HEK293 (cell line): ENCODE results near the gene ANKRD30A.

Source experiments
- CTCF ChIA-PET: fragments of 350-600 bp; formaldehyde crosslinking; extraction: SDS; loops from one replicate; lab custom pipeline; 2021; ENCODE audit warnings: antibody characterized with exemption; lab: Yijun Ruan, JAX
- POLR2A ChIA-PET: fragments of 300-600 bp; formaldehyde crosslinking; extraction: SDS; loops from one replicate; lab custom pipeline; 2020; ENCODE audit warnings: antibody characterized with exemption, inconsistent platforms; lab: Yijun Ruan, JAX
- H3K27ac ChIP-seq: fragments of 200-500 bp; sonication (Bioruptor generic); 2 replicates; pipeline ENCODE4 v1.5.1; 2014; ENCODE audit warnings: low read depth, low read length, control low read depth, inconsistent platforms; ENCODE audit errors: extremely low read depth
- H3K36me3 ChIP-seq, 2 experiments: fragments of 200-500 bp in 1 of 2; sonication (Bioruptor generic) in 1 of 2; 1 replicate in 1 of 2; 2 replicates in 1 of 2; pipeline ENCODE4 v1.5.1; 2014 to 2017; ENCODE audit warnings: inconsistent platforms in 2 of 2, low read length in 2 of 2; ENCODE audit not compliant: control insufficient read depth in 2 of 2, insufficient read depth in 1 of 2
- H3K4me1 ChIP-seq: fragments of 200-500 bp; sonication (Bioruptor generic); 2 replicates; pipeline ENCODE4 v1.5.1; 2014; ENCODE audit warnings: mild to moderate bottlenecking, low read length, inconsistent platforms; ENCODE audit not compliant: control insufficient read depth, insufficient read depth
- H3K4me3 ChIP-seq: 2 replicates; pipeline ENCODE4 v1.5.1; 2011; ENCODE audit warnings: low read depth, mild to moderate bottlenecking, control low read depth, low read length, moderate library complexity
- H3K9me3 ChIP-seq: fragments of 200-500 bp; sonication (Bioruptor generic); 2 replicates; pipeline ENCODE4 v1.5.1; 2014; ENCODE audit warnings: low read depth, low read length, inconsistent platforms; ENCODE audit not compliant: control insufficient read depth, insufficient read depth
- GLI4 ChIP-seq: fragments of 450-650 bp; formaldehyde crosslinking; IDR thresholded peaks from 2 replicates; pipeline ENCODE4 v1.5.1; 2016; ENCODE audit warnings: missing biosample characterization, missing genetic modification characterization
- MEIS1 ChIP-seq: sonication (generic); formaldehyde crosslinking; IDR thresholded peaks from 2 replicates; pipeline ENCODE4 v1.8.1; 2022; ENCODE audit warnings: missing genetic modification reagents, mild to moderate bottlenecking, borderline replicate concordance
- MYNN ChIP-seq: fragments of 450-650 bp; formaldehyde crosslinking; IDR thresholded peaks from 2 replicates; pipeline ENCODE4 v1.5.1; 2016; ENCODE audit warnings: missing biosample characterization, missing genetic modification characterization, borderline replicate concordance
- PRDM1 ChIP-seq: fragments of 450-650 bp; formaldehyde crosslinking; IDR thresholded peaks from 2 replicates; pipeline ENCODE4; 2016; ENCODE audit warnings: missing biosample characterization, missing genetic modification characterization
- REST ChIP-seq: fragments of 450-650 bp; formaldehyde crosslinking; IDR thresholded peaks from 2 replicates; pipeline ENCODE4 v1.5.1; 2016; ENCODE audit warnings: missing biosample characterization, missing genetic modification characterization
- SCRT2 ChIP-seq: fragments of 450-650 bp; formaldehyde crosslinking; IDR thresholded peaks from 2 replicates; pipeline ENCODE4 v1.5.1; 2016; ENCODE audit warnings: missing biosample characterization, missing genetic modification characterization
- SP2 ChIP-seq: fragments of 450-650 bp; formaldehyde crosslinking; IDR thresholded peaks from 2 replicates; pipeline ENCODE4 v1.5.1; 2016; ENCODE audit warnings: missing biosample characterization, missing genetic modification characterization
- ZBTB10 ChIP-seq: fragments of 450-650 bp; formaldehyde crosslinking; IDR thresholded peaks from 2 replicates; pipeline ENCODE4 v1.5.1; 2016; ENCODE audit warnings: missing biosample characterization, missing genetic modification characterization
- ZBTB26 ChIP-seq: fragments of 450-650 bp; formaldehyde crosslinking; optimal IDR thresholded peaks from 2 replicates; pipeline ENCODE3; 2016; ENCODE audit warnings: missing biosample characterization, mild to moderate bottlenecking, missing genetic modification characterization
- ZFP37 ChIP-seq: fragments of 450-650 bp; formaldehyde crosslinking; IDR thresholded peaks from 2 replicates; pipeline ENCODE4 v1.5.1; 2016; ENCODE audit warnings: missing biosample characterization, missing genetic modification characterization
- ZNF214 ChIP-seq: fragments of 450-650 bp; formaldehyde crosslinking; IDR thresholded peaks from 2 replicates; pipeline ENCODE4 v1.5.1; 2017; ENCODE audit warnings: missing biosample characterization, mild to moderate bottlenecking, missing genetic modification characterization, borderline replicate concordance
- ZNF239 ChIP-seq: fragments of 450-650 bp; formaldehyde crosslinking; IDR thresholded peaks from 2 replicates; pipeline ENCODE4 v1.5.1; 2016; ENCODE audit warnings: missing biosample characterization, missing genetic modification characterization
- ZNF274 ChIP-seq, 2 experiments: fragments of 200-500 bp in 1 of 2; fragments of 450-650 bp in 1 of 2; sonication (Bioruptor generic) in 1 of 2; formaldehyde crosslinking in 1 of 2; IDR thresholded peaks; 2 replicates each; pipeline versions ENCODE4 v1.5.1 to v1.6.1; 2014 to 2016; ENCODE audit warnings: borderline replicate concordance in 1 of 2, inconsistent platforms in 1 of 2, low read length in 1 of 2, missing biosample characterization in 1 of 2, missing genetic modification characterization in 1 of 2
- ZNF341 ChIP-seq: fragments of 450-650 bp; formaldehyde crosslinking; IDR thresholded peaks from 2 replicates; pipeline ENCODE4; 2016; ENCODE audit warnings: low read depth, missing biosample characterization, missing genetic modification characterization
- ZNF423 ChIP-seq: fragments of 450-650 bp; formaldehyde crosslinking; IDR thresholded peaks from 2 replicates; pipeline ENCODE4 v1.5.1; 2016; ENCODE audit warnings: missing biosample characterization, missing genetic modification characterization
- ZNF449 ChIP-seq: fragments of 450-650 bp; formaldehyde crosslinking; IDR thresholded peaks from 2 replicates; pipeline ENCODE4 v1.5.1; 2017; ENCODE audit warnings: missing biosample characterization, mild to moderate bottlenecking, missing genetic modification characterization, moderate library complexity
- ZNF544 ChIP-seq: fragments of 450-650 bp; formaldehyde crosslinking; IDR thresholded peaks from 2 replicates; pipeline ENCODE4 v1.5.0; 2017; ENCODE audit warnings: missing biosample characterization, missing genetic modification characterization
- ZNF548 ChIP-seq: fragments of 450-650 bp; formaldehyde crosslinking; IDR thresholded peaks from 2 replicates; pipeline ENCODE4 v1.5.1; 2016; ENCODE audit warnings: missing biosample characterization, missing genetic modification characterization
- ZNF626 ChIP-seq: fragments of 450-650 bp; sonication (Bioruptor Pico); formaldehyde crosslinking; IDR thresholded peaks from 2 replicates; pipeline ENCODE4 v1.5.1; 2018; ENCODE audit warnings: missing biosample characterization, missing genetic modification characterization, inconsistent platforms
- ZNF629 ChIP-seq: fragments of 450-650 bp; formaldehyde crosslinking; IDR thresholded peaks from 2 replicates; pipeline ENCODE4 v1.5.1; 2017; ENCODE audit warnings: missing biosample characterization, missing genetic modification characterization
- ZNF654 ChIP-seq: fragments of 450-650 bp; formaldehyde crosslinking; IDR thresholded peaks from 2 replicates; pipeline ENCODE4 v1.5.1; 2016; ENCODE audit warnings: low read depth, missing biosample characterization, missing genetic modification characterization
- ZNF777 ChIP-seq: fragments of 450-650 bp; formaldehyde crosslinking; IDR thresholded peaks from 2 replicates; pipeline ENCODE4 v1.5.1; 2017; ENCODE audit warnings: missing biosample characterization, missing genetic modification characterization, borderline replicate concordance
- ZNF791 ChIP-seq: fragments of 450-650 bp; formaldehyde crosslinking; IDR thresholded peaks from 2 replicates; pipeline ENCODE4 v1.5.1; 2016; ENCODE audit warnings: missing biosample characterization, missing genetic modification characterization
- ZSCAN4 ChIP-seq: fragments of 450-650 bp; formaldehyde crosslinking; IDR thresholded peaks from 2 replicates; pipeline ENCODE4 v1.5.1; 2017; ENCODE audit warnings: missing biosample characterization, missing genetic modification characterization
- ZXDB ChIP-seq: fragments of 450-650 bp; formaldehyde crosslinking; IDR thresholded peaks from 2 replicates; pipeline ENCODE4 v1.5.1; 2016; ENCODE audit warnings: missing biosample characterization, missing genetic modification characterization

The ANKRD30A gene

GRCh38 chr10:37220866-37221265 lies 95.5 kb downstream of the ANKRD30A start:
- no peak overlapping the region for H3K4me3 ChIP-seq
- CTCF ChIA-PET: no interaction called here
- H3K36me3 ChIP-seq: no peaks in the 10 kb centered on the region
- H3K27ac ChIP-seq: no peak overlapping the region
- POLR2A ChIA-PET: no interaction called here
- no peak for TF ChIP-seq ZSCAN4
- TF ChIP-seq PRDM1 (tag by site-specific recombination): no peak
- no peak for TF ChIP-seq ZNF777 (tag by site-specific recombination)
- TF ChIP-seq ZNF548 (tag by site-specific recombination): no peak
- TF ChIP-seq ZNF626 (tag by site-specific recombination): no peak
- TF ChIP-seq GLI4 (tag by site-specific recombination): no peak
- TF ChIP-seq MEIS1 (CRISPR knock-in tag): no peak
- no peak for TF ChIP-seq ZNF239
- TF ChIP-seq REST (tag by site-specific recombination): no peak
- TF ChIP-seq, all 188 proteins: peak for 0
- no peaks in the 10 kb centered on the region for H3K4me1 ChIP-seq
- H3K9me3 ChIP-seq: no peaks in the 10 kb centered on the region

GRCh38 chr10:37222046-37222445 lies 96.6 kb downstream of the ANKRD30A start:
- H3K36me3 ChIP-seq: no peaks in the 10 kb centered on the region
- no peak for TF ChIP-seq ZNF544 (tag by site-specific recombination)
- no peak for TF ChIP-seq ZBTB10 (tag by site-specific recombination)
- no peak for TF ChIP-seq ZFP37
- TF ChIP-seq ZNF449: no peak
- no peak for TF ChIP-seq ZNF341 (tag by site-specific recombination)
- TF ChIP-seq ZNF214 (tag by site-specific recombination): no peak
- no peak for TF ChIP-seq ZNF629 (tag by site-specific recombination)
- no peak for TF ChIP-seq ZBTB26 (tag by site-specific recombination)
- TF ChIP-seq MYNN (tag by site-specific recombination): no peak
- TF ChIP-seq ZNF423 (tag by site-specific recombination): no peak
- TF ChIP-seq ZXDB (tag by site-specific recombination): no peak
- TF ChIP-seq SCRT2: no peak
- TF ChIP-seq SP2 (tag by site-specific recombination): no peak
- TF ChIP-seq ZNF274 (IDR thresholded peaks at IDR 0.05; ENCODE audit: low read length): no peak
- TF ChIP-seq ZNF274 (tag by site-specific recombination; IDR thresholded peaks at IDR 0.05; ENCODE audit: borderline replicate concordance): no peak
- no peak for TF ChIP-seq ZNF654 (tag by site-specific recombination)
- no peak for TF ChIP-seq ZNF791
- no peaks in the 10 kb centered on the region for H3K4me1 ChIP-seq
- no peak overlapping the region for H3K4me3 ChIP-seq
- no peak overlapping the region for H3K27ac ChIP-seq
- POLR2A ChIA-PET: no interaction called here
- CTCF ChIA-PET: no interaction called here
- H3K9me3 ChIP-seq: no peaks in the 10 kb centered on the region
